Measurements from ENCODE around the gene PRTG.

Gene PRTG

DNA sequence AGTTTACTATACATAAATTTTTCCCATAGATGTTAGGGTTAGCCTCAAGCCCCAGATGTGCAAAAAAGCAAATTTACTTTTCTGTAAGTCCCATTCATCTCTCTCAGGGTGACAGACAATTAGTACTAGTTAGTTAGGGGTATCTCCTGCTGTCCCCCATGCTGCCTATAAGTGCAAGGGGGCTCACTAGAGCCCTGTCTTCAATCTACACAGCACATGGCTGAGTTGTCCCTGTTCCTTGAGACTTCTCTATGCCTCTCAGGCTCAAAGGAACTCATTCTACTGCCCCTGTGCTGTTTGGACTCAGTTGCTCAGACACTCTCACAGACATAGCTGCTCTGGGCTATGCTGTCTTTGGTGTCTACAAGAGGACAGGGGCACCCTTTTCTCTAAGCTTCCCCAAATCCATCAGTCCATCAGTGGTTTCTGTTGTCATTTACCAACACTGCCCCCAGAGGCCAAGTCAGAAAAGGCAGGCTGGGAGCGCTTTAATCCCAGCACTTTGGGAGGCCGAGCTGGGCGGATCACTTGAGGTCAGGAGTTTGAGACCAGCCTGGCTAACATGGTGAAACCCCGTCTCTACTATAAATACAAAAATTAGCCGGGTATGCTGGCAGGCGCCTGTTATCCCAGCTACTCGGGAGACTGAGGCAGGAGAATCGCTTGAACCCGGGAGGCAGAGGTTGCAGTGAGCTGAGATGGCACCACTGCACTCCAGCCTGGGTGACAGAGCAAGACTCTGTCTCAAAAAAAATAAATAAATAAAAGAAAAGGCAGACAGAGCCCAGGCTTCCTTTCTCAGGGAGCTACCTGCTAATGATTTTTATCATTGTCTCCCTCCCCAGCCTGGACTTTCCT is 31.4 kb upstream of the PRTG start:
- Histone ChIP-seq H3K9me2 (replicated peaks; ENCODE audit: control insufficient read depth, low read length) (no peaks in the 10 kb centered on the region), H3K4me1 (ENCODE audit: control insufficient read depth, low read length) (no peaks in the 10 kb centered on the region), H3K4me3 (ENCODE audit: low read length) (no peak overlapping the region), H3K79me2 (ENCODE audit: control insufficient read depth, low read length) (no peaks in the 10 kb centered on the region), H3K4me2 (ENCODE audit: low read length) (no peak overlapping the region), H3K36me3 (ENCODE audit: control insufficient read depth, low read length) (no peaks in the 10 kb centered on the region), H3K27ac (ENCODE audit: low read depth, low read length) (no peak overlapping the region), H4K20me1 (ENCODE audit: control insufficient read depth, insufficient read depth, low read depth, low read length) (no peaks in the 10 kb centered on the region), H3F3A (ENCODE audit: control insufficient read depth, insufficient read depth) (no peaks in the 10 kb centered on the region), H3K27me3 (ENCODE audit: control insufficient read depth, low read length) (peaks cover 3% of the 10 kb centered on the region; the same call in 1 of the 2 replicates), H3K9me3 (ENCODE audit: control insufficient read depth, insufficient read depth, low read length) (no peaks in the 10 kb centered on the region)
- TF ChIP-seq EZH2phosphoT487 (IDR thresholded peaks at IDR 0.05; ENCODE audit: borderline replicate concordance, low read length) (no peak), CTCF (IDR thresholded peaks at IDR 0.05; ENCODE audit: low read depth, low read length, poor library complexity, severe bottlenecking) (peak; percentile 61)

GRCh38 chr15:55770806-55771205 is 27.9 kb upstream of the PRTG start:
- no peaks in the 10 kb centered on the region for H3K79me2 ChIP-seq (ENCODE audit: control insufficient read depth, low read length)
- H3K27me3 ChIP-seq (ENCODE audit: control insufficient read depth, low read length), result peaks cover 3% of the 10 kb centered on the region; the same call in 1 of the 2 replicates
- no peaks in the 10 kb centered on the region for H3K9me3 ChIP-seq (ENCODE audit: control insufficient read depth, insufficient read depth, low read length)
- no peak for TF ChIP-seq CTCF (IDR thresholded peaks at IDR 0.05; ENCODE audit: low read depth, low read length, poor library complexity, severe bottlenecking)
- H3K27ac ChIP-seq (ENCODE audit: low read depth, low read length), result no peak overlapping the region
- no peaks in the 10 kb centered on the region for H3K4me1 ChIP-seq (ENCODE audit: control insufficient read depth, low read length)
- no peak overlapping the region for H3K4me2 ChIP-seq (ENCODE audit: low read length)
- no peaks in the 10 kb centered on the region for H3K36me3 ChIP-seq (ENCODE audit: control insufficient read depth, low read length)
- no peaks in the 10 kb centered on the region for H3K9me2 ChIP-seq (replicated peaks; ENCODE audit: control insufficient read depth, low read length)
- H4K20me1 ChIP-seq (ENCODE audit: control insufficient read depth, insufficient read depth, low read depth, low read length), result no peaks in the 10 kb centered on the region
- no peak overlapping the region for H3K4me3 ChIP-seq (ENCODE audit: low read length)
- no peaks in the 10 kb centered on the region for H3F3A ChIP-seq (ENCODE audit: control insufficient read depth, insufficient read depth)

DNA sequence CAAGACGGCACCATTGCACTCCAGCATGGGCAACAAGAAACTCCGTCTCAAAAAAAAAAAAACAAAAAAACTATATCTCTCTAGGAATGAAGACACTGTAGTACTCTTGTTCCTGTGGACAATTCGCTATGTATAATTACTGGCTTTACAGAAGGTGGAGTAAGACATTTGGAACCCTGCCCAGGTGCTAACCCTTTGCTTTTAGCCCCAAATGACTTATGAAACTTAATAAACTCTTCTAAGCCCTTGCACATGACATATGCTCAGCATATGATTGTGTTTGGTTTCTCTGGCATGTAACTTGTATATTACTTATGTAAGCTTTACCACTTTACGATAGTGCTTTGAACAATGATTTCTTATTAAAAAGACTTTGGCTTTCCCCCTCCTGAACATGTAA is 27.3 kb upstream of the PRTG start:
- Histone ChIP-seq H4K20me1 (ENCODE audit: control insufficient read depth, insufficient read depth, low read depth, low read length) (no peaks in the 10 kb centered on the region), H3K27me3 (ENCODE audit: control insufficient read depth, low read length) (no peaks in the 10 kb centered on the region), H3K9me3 (ENCODE audit: control insufficient read depth, insufficient read depth, low read length) (no peaks in the 10 kb centered on the region), H3K9me2 (replicated peaks; ENCODE audit: control insufficient read depth, low read length) (no peaks in the 10 kb centered on the region), H3K79me2 (ENCODE audit: control insufficient read depth, low read length) (no peaks in the 10 kb centered on the region), H3K4me2 (ENCODE audit: low read length) (no peak overlapping the region), H3F3A (ENCODE audit: control insufficient read depth, insufficient read depth) (no peaks in the 10 kb centered on the region), H3K4me3 (ENCODE audit: low read length) (no peak overlapping the region), H3K36me3 (ENCODE audit: control insufficient read depth, low read length) (no peaks in the 10 kb centered on the region), H3K4me1 (ENCODE audit: control insufficient read depth, low read length) (no peaks in the 10 kb centered on the region), H3K27ac (ENCODE audit: low read depth, low read length) (no peak overlapping the region)
- TF ChIP-seq CTCF (IDR thresholded peaks at IDR 0.05; ENCODE audit: low read depth, low read length, poor library complexity, severe bottlenecking), result no peak
- TF ChIP-seq EZH2phosphoT487 (IDR thresholded peaks at IDR 0.05; ENCODE audit: borderline replicate concordance, low read length), result no peak

Data from DOHH2 (cell line).